HEK293 (cell line): ENCODE data around the gene SMPD3.
"Not testable (repeated sequence)": the region's sequence is repeated elsewhere in the genome, so short reads cannot be mapped to it uniquely, and the experiment has no call there.

Experiments
- ATF2 ChIP-seq: fragments of 450-650 bp; formaldehyde crosslinking; IDR thresholded peaks from 2 replicates; pipeline ENCODE4 v1.5.1; 2016; ENCODE audit warnings: missing biosample characterization, missing genetic modification characterization, low read depth
- CTCF ChIP-seq: fragments of 450-650 bp; formaldehyde crosslinking; IDR thresholded peaks from 2 replicates; pipeline ENCODE4 v1.5.1; 2016; ENCODE audit warnings: missing biosample characterization, missing genetic modification characterization
- HOXA7 ChIP-seq: sonication (generic); formaldehyde crosslinking; IDR thresholded peaks from 2 replicates; pipeline ENCODE4 v1.8.1; 2022; ENCODE audit warnings: missing genetic modification reagents, borderline replicate concordance
- KLF16 ChIP-seq: fragments of 450-650 bp; formaldehyde crosslinking; IDR thresholded peaks from 2 replicates; pipeline ENCODE4 v1.5.1; 2017; ENCODE audit warnings: missing biosample characterization, missing genetic modification characterization
- PBX3 ChIP-seq: sonication (generic); formaldehyde crosslinking; IDR thresholded peaks from 2 replicates; pipeline ENCODE4 v1.8.1; 2022; ENCODE audit warnings: mild to moderate bottlenecking, moderate library complexity, missing genetic modification reagents
- SP7 ChIP-seq: fragments of 450-650 bp; formaldehyde crosslinking; IDR thresholded peaks from 2 replicates; pipeline ENCODE4 v1.5.1; 2016; ENCODE audit warnings: missing biosample characterization, missing genetic modification characterization
- ZNF184 ChIP-seq: fragments of 450-650 bp; IDR thresholded peaks from 2 replicates; pipeline ENCODE4 v1.5.1; 2018; ENCODE audit warnings: missing biosample characterization, mild to moderate bottlenecking, missing genetic modification characterization
- ZNF274 ChIP-seq, 2 experiments: fragments of 200-500 bp in 1 of 2; fragments of 450-650 bp in 1 of 2; sonication (Bioruptor generic) in 1 of 2; formaldehyde crosslinking in 1 of 2; IDR thresholded peaks; 2 replicates each; pipeline versions ENCODE4 v1.5.1 to v1.6.1; 2014 to 2016; ENCODE audit warnings: borderline replicate concordance in 1 of 2, inconsistent platforms in 1 of 2, low read length in 1 of 2, missing biosample characterization in 1 of 2, missing genetic modification characterization in 1 of 2
- ZSCAN16 ChIP-seq: fragments of 450-650 bp; formaldehyde crosslinking; IDR thresholded peaks from 2 replicates; pipeline ENCODE4 v1.5.1; 2016; ENCODE audit warnings: missing biosample characterization, missing genetic modification characterization
- ZSCAN5A ChIP-seq: fragments of 450-650 bp; formaldehyde crosslinking; IDR thresholded peaks from 2 replicates; pipeline ENCODE4 v1.5.1; 2016; ENCODE audit warnings: missing biosample characterization, missing genetic modification characterization
- TF ChIP-seq, protein P1 (sequence below): fragments of 450-650 bp; formaldehyde crosslinking; IDR thresholded peaks from 2 replicates; pipeline ENCODE4 v1.5.1; 2016; ENCODE audit warnings: missing biosample characterization, missing genetic modification characterization

DNA sequence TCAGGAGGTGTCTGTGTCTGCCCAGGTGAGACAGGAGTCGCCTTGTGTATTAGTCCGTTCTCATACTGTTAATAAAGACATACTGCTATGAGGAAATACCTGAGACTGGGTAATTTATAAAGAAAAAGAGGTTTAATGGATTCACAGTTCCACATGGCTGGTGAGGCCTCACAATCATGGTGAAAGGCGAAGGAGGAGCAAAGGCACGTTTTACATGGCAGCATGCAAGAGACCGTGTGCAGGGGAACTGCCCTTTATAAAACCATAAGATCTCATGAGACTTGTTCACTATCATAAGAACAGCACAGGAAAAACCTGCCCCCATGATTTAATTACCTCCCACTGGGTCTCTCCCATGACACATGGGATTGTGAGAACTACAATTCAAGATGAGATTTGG is 46.0 kb upstream of the SMPD3 start:
- TF ChIP-seq ZNF274 (IDR thresholded peaks at IDR 0.05; ENCODE audit: low read length); ZNF274 (tag by site-specific recombination; IDR thresholded peaks at IDR 0.05; ENCODE audit: borderline replicate concordance); CTCF (tag by site-specific recombination); ZNF184 (tag by site-specific recombination); HOXA7 (CRISPR knock-in tag); ZSCAN16 (tag by site-specific recombination); PBX3 (CRISPR knock-in tag); KLF16; ATF2 (tag by site-specific recombination); ZSCAN5A; SP7 (tag by site-specific recombination): not testable (repeated sequence)
- TF ChIP-seq, protein P1, sequence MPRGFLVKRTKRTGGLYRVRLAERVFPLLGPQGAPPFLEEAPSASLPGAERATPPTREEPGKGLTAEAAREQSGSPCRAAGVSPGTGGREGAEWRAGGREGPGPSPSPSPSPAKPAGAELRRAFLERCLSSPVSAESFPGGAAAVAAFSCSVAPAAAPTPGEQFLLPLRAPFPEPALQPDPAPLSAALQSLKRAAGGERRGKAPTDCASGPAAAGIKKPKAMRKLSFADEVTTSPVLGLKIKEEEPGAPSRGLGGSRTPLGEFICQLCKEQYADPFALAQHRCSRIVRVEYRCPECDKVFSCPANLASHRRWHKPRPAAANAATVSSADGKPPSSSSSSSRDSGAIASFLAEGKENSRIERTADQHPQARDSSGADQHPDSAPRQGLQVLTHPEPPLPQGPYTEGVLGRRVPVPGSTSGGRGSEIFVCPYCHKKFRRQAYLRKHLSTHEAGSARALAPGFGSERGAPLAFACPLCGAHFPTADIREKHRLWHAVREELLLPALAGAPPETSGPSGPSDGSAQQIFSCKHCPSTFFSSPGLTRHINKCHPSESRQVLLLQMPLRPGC (tag by site-specific recombination), result not testable (repeated sequence)
